Endothelial cell of umbilical vein (primary cell): ENCODE measurements around the gene RFC2. TPM values are rescaled to one million over a fixed set of nuclear protein-coding genes. Genes with fewer than 3 reads are reported as not detected.

Experiments used
- BruUV-seq: library from RNA; stranded (reverse); fragments of 400-500 nt; replicated peaks from 2 replicates; lab custom pipeline; 2021; lab: Mats Ljungman, UMichigan
- CTCF ChIA-PET: fragments of 300-600, 350-600 bp; sonication (Branson Sonifier 250); formaldehyde crosslinking; loops from one replicate; lab custom pipeline; 2021; ENCODE audit warnings: antibody characterized with exemption, inconsistent platforms; lab: Charles Lee
- POLR2A ChIA-PET: fragments of 300-600, 350-600 bp; sonication (Branson Sonifier 250); formaldehyde crosslinking; loops from one replicate; lab custom pipeline; 2021; ENCODE audit warnings: antibody characterized with exemption, inconsistent platforms; lab: Charles Lee
- DNase-seq: peaks from one replicate; pipeline ENCODE4 v3.0.0-alpha.2; 2011; ENCODE audit warnings: low read depth, low spot score
- FAIRE-seq: peaks from 2 replicates; lab custom pipeline; 2011; peaks lifted over from hg19 to GRCh38; lab: Jason Lieb, UNC
- H2AFZ ChIP-seq: 2 replicates; pipeline ENCODE4 v1.6.0; 2012; ENCODE audit warnings: low read depth, low read length, control low read depth, inconsistent platforms
- H3K27ac ChIP-seq: 2 replicates; pipeline ENCODE4 v1.5.1; 2011; ENCODE audit warnings: low read depth, mild to moderate bottlenecking, control low read depth, low read length, moderate library complexity; ENCODE audit not compliant: insufficient read depth
- H3K27me3 ChIP-seq, 2 experiments: 2 replicates each; pipeline versions ENCODE4 v1.6.0 to v1.6.1; 2011; ENCODE audit warnings: low read length in 2 of 2, mixed read lengths in 1 of 2; ENCODE audit not compliant: control insufficient read depth in 2 of 2, insufficient read depth in 2 of 2
- H3K36me3 ChIP-seq, 2 experiments: 2 replicates in 1 of 2; 3 replicates in 1 of 2; pipeline ENCODE4 v1.5.1; 2011; ENCODE audit warnings: low read length in 2 of 2, mild to moderate bottlenecking in 1 of 2, moderate library complexity in 1 of 2; ENCODE audit not compliant: control insufficient read depth in 2 of 2, insufficient read depth in 2 of 2; ENCODE audit errors: extremely low read depth in 1 of 2
- H3K4me1 ChIP-seq: 3 replicates; pipeline ENCODE4 v1.5.1; 2011; ENCODE audit warnings: mild to moderate bottlenecking, low read length; ENCODE audit not compliant: control insufficient read depth, insufficient read depth; ENCODE audit errors: extremely low read depth
- H3K4me2 ChIP-seq: 2 replicates; pipeline ENCODE4 v1.6.1; 2011; ENCODE audit warnings: low read length, control low read depth, mixed read lengths; ENCODE audit not compliant: insufficient read depth
- H3K4me3 ChIP-seq, 3 experiments: fragments of 200-600 bp in 1 of 3; sonication (generic), shearing (Covaris generic) in 1 of 3; replicated peaks in 1 of 3; 2 replicates each; pipeline ENCODE4 v1.5.1; 2011 to 2016; ENCODE audit warnings: control low read depth in 3 of 3, low read length in 3 of 3, mild to moderate bottlenecking in 2 of 3, inconsistent platforms in 1 of 3, low read depth in 1 of 3, moderate library complexity in 1 of 3; ENCODE audit not compliant: insufficient read depth in 1 of 3
- H3K79me2 ChIP-seq: 2 replicates; pipeline ENCODE4 v1.6.0; 2012; ENCODE audit warnings: low read length, inconsistent platforms; ENCODE audit not compliant: control insufficient read depth, insufficient read depth
- H3K9ac ChIP-seq: replicated peaks from 2 replicates; pipeline ENCODE3; 2011; ENCODE audit warnings: low read length, control low read depth; ENCODE audit not compliant: insufficient read depth; ENCODE audit errors: extremely low read depth
- H3K9me1 ChIP-seq: replicated peaks from 3 replicates; pipeline ENCODE4 v1.6.0; 2011; ENCODE audit warnings: mild to moderate bottlenecking, low read length; ENCODE audit not compliant: control insufficient read depth, insufficient read depth; ENCODE audit errors: extremely low read depth
- H3K9me3 ChIP-seq: replicated peaks from 2 replicates; pipeline ENCODE4 v1.5.1; 2012; ENCODE audit warnings: low read length, inconsistent platforms; ENCODE audit not compliant: control insufficient read depth, insufficient read depth
- H4K20me1 ChIP-seq: replicated peaks from 2 replicates; pipeline ENCODE3; 2011; ENCODE audit warnings: mild to moderate bottlenecking, low read length; ENCODE audit not compliant: control insufficient read depth, insufficient read depth; ENCODE audit errors: extremely low read depth
- EZH2 ChIP-seq: IDR thresholded peaks from 2 replicates; pipeline ENCODE4 v1.6.1; 2012; ENCODE audit warnings: borderline replicate concordance, low read depth, mild to moderate bottlenecking, moderate library complexity, low read length, inconsistent platforms; ENCODE audit not compliant: severe bottlenecking
- FOS ChIP-seq: IDR thresholded peaks from 2 replicates; pipeline ENCODE4 v1.6.1; 2011; ENCODE audit warnings: mild to moderate bottlenecking, low read length, moderate library complexity, borderline replicate concordance; ENCODE audit not compliant: insufficient read depth
- GATA2 ChIP-seq: IDR thresholded peaks from 2 replicates; pipeline ENCODE4 v1.7.0; 2011; ENCODE audit warnings: low read depth, mild to moderate bottlenecking, moderate library complexity, mixed read lengths, low read length; ENCODE audit not compliant: insufficient read length, insufficient read depth
- JUN ChIP-seq: IDR thresholded peaks from 2 replicates; pipeline ENCODE4 v1.6.1; 2011; ENCODE audit warnings: borderline replicate concordance, low read depth; ENCODE audit not compliant: insufficient read length, insufficient read depth
- MAX ChIP-seq: IDR thresholded peaks from 2 replicates; pipeline ENCODE4 v1.6.1; 2011; ENCODE audit not compliant: insufficient read depth, insufficient read length
- MYC ChIP-seq: IDR thresholded peaks from one replicate; pipeline ENCODE4 v1.6.1; 2011; ENCODE audit warnings: mild to moderate bottlenecking, low read depth, low read length
- POLR2A ChIP-seq: IDR thresholded peaks from 2 replicates; pipeline ENCODE4 v1.6.1; 2012; ENCODE audit warnings: low read depth, mild to moderate bottlenecking, control low read depth, low read length
- POLR2AphosphoS5 ChIP-seq: IDR thresholded peaks from 2 replicates; pipeline ENCODE4 v1.6.1; 2012; ENCODE audit warnings: low read depth, mild to moderate bottlenecking, control low read depth, low read length, moderate library complexity; ENCODE audit not compliant: insufficient read depth
- dilution Hi-C: fragments of 300-500 bp; cut with MboI; formaldehyde crosslinking; loops from one replicate; pipeline ENCODE4 v1.15.0; 2019; ENCODE audit warnings: low sequenced_read_pairs; ENCODE audit not compliant: extremely low pct_ligation_motif_present
- intact Hi-C: fragments of 100-400 bp; cut with micrococcal nuclease; formaldehyde crosslinking; loops from one replicate; pipeline ENCODE4 v1.10.0; 2022
- polyA plus RNA-seq, 4 experiments: library from polyadenylated mRNA; depleted of rRNA in 3 of 4; stranded (reverse) in 3 of 4; unstranded in 1 of 4; fragments of >200 nt; gene quantifications; 2 replicates each; pipeline versions ENCODE4 v1.2.1 to v1.2.3, GENCODE V29; 2011 to 2012; ENCODE audit warnings: missing spikeins in 1 of 4
- total RNA-seq: library from RNA; stranded (reverse); gene quantifications from 2 replicates; pipeline ENCODE4 v1.2.3, GENCODE V29; 2021
- TF ChIP-seq, protein P1 (sequence below), 2 donors: IDR thresholded peaks; 1 replicate in 1 of 2; 2 replicates in 1 of 2; pipeline ENCODE4 v1.5.1; 2011; ENCODE audit warnings: low read length in 2 of 2, mild to moderate bottlenecking in 2 of 2, moderate library complexity in 2 of 2, control low read depth in 1 of 2, inconsistent platforms in 1 of 2, low read depth in 1 of 2; ENCODE audit not compliant: insufficient read depth in 1 of 2; ENCODE audit errors: extremely low read depth in 1 of 2

RFC2 gene
- total and polyA plus RNA-seq, 2 donors (not counting 3 experiments of a cell fraction or from before 2014, with no cell fraction given) = 24.4 to 44.3 TPM

DNA sequence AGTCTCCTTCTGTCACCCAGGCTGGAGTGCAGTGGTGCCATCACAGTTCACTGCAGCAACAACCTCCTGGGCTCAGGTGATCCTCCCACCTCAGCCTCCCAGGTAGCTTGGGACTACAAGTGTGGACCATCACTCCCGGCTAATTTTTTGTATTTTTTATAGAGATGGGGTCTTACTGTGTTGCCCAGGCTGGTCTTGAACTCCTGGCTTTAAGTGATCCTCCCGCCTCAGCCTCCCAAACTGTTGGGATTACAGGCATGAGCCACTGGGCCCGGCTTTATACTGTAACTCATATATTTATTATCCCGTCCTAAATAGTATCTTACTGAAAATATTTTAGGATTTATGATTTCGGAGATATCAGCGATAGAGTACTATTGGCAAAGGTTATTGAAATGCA is 69.2 kb downstream of the RFC2 start:
- no peak overlapping the region for H3K4me3 ChIP-seq
- ChIA-PET CTCF (interaction anchor here (1.0 to 1.9 kb wide), 4 partner anchors 19 to 216 kb away, joined by 3 to 8 read pairs (median 4); no protein-coding TSS in a partner anchor), POLR2A (no interaction called here)
- no peaks in the 10 kb centered on the region for H3K27me3 ChIP-seq
- H3K4me2 ChIP-seq = peak overlapping the region; percentile 81
- peaks cover 100% of the 10 kb centered on the region for H3K79me2 ChIP-seq
- H4K20me1 ChIP-seq = peaks cover 9% of the 10 kb centered on the region
- no peaks in the 10 kb centered on the region for H3K9me3 ChIP-seq
- FAIRE-seq (no peak), DNase-seq (no peak)
- peak overlapping the region; percentile 12 for H3K27ac ChIP-seq
- dilution Hi-C loops (no loop called here), intact Hi-C loops (loop anchor here (1.0 kb wide), 1 partner anchor 11 kb away; the partner anchor contains the start of gene EIF4H)
- peaks cover 15 to 31% of the 10 kb centered on the region in 2 experiments for H3K36me3 ChIP-seq
- H3K4me1 ChIP-seq = peaks cover 51% of the 10 kb centered on the region
- no peaks in the 10 kb centered on the region for H3K9me1 ChIP-seq
- TF ChIP-seq POLR2A (no peak), GATA2 (no peak), MYC (no peak), FOS (no peak), MAX (no peak), POLR2AphosphoS5 (no peak), EZH2 (no peak), JUN (no peak)
- TF ChIP-seq, protein P1, sequence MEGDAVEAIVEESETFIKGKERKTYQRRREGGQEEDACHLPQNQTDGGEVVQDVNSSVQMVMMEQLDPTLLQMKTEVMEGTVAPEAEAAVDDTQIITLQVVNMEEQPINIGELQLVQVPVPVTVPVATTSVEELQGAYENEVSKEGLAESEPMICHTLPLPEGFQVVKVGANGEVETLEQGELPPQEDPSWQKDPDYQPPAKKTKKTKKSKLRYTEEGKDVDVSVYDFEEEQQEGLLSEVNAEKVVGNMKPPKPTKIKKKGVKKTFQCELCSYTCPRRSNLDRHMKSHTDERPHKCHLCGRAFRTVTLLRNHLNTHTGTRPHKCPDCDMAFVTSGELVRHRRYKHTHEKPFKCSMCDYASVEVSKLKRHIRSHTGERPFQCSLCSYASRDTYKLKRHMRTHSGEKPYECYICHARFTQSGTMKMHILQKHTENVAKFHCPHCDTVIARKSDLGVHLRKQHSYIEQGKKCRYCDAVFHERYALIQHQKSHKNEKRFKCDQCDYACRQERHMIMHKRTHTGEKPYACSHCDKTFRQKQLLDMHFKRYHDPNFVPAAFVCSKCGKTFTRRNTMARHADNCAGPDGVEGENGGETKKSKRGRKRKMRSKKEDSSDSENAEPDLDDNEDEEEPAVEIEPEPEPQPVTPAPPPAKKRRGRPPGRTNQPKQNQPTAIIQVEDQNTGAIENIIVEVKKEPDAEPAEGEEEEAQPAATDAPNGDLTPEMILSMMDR (IDR thresholded peaks at IDR 0.05; ENCODE audit: extremely low read depth in 1 of 2, insufficient read depth in 1 of 2, low read depth in 1 of 2, low read length in 2 of 2) = no peak
- no peak overlapping the region for H3K9ac ChIP-seq
- no TSS peak for BruUV-seq
- H2AFZ ChIP-seq = no peak overlapping the region
